ENCODE results near the gene HFE.

- no peak for TF ChIP-seq CTCF (IDR thresholded peaks at IDR 0.05; ENCODE audit: low read length)
- TF ChIP-seq EZH2 (optimal IDR thresholded peaks at IDR 0.05; ENCODE audit: low read depth, low read length), result no peak
- TF ChIP-seq EZH2phosphoT487 (IDR thresholded peaks at IDR 0.05; ENCODE audit: low read length), result no peak
Measured at GRCh38 chr6:26087284-26088115, at the start of gene HFE.
